HCT116 (cell line): ENCODE results near the gene CDHR1.

Experiments used
- CBX3 ChIP-seq: IDR thresholded peaks from 2 replicates; pipeline ENCODE4 v1.6.1; 2012; ENCODE audit warnings: low read depth
- CEBPB ChIP-seq: IDR thresholded peaks from 2 replicates; pipeline ENCODE4 v1.6.1; 2012; ENCODE audit warnings: low read depth
- CTCF ChIP-seq, 3 experiments: fragments of 200-600 bp in 1 of 3; sonication (generic) in 1 of 3; IDR thresholded peaks in 2 of 3; conservative IDR thresholded peaks in 1 of 3; 2 replicates each; pipeline ENCODE4 v1.5.1; 2012 to 2017; ENCODE audit warnings: low read depth in 2 of 3, low read length in 2 of 3, antibody characterized with exemption in 1 of 3, borderline replicate concordance in 1 of 3, control low read depth in 1 of 3, mild to moderate bottlenecking in 1 of 3, mixed read lengths in 1 of 3, mixed run types in 1 of 3, moderate library complexity in 1 of 3; ENCODE audit not compliant: insufficient read depth in 1 of 3
- EZH2 ChIP-seq: fragments of 200-600 bp; sonication (generic); IDR thresholded peaks from 2 replicates; pipeline ENCODE4 v1.6.1; 2017; ENCODE audit warnings: antibody characterized with exemption, mixed run types
- EZH2phosphoT487 ChIP-seq: fragments of 200-600 bp; IDR thresholded peaks from 2 replicates; pipeline ENCODE4 v1.6.1; 2018; ENCODE audit warnings: antibody characterized with exemption, borderline replicate concordance
- MAX ChIP-seq: IDR thresholded peaks from 2 replicates; pipeline ENCODE4 v1.6.1; 2012
- POLR2A ChIP-seq: IDR thresholded peaks from 2 replicates; pipeline ENCODE4 v1.7.0; 2011; ENCODE audit warnings: borderline replicate concordance; ENCODE audit not compliant: insufficient read depth, insufficient read length; ENCODE audit errors: extremely low read depth
- RAD21 ChIP-seq: IDR thresholded peaks from 2 replicates; pipeline ENCODE4 v1.6.1; 2012; ENCODE audit warnings: low read depth, mild to moderate bottlenecking
- REST ChIP-seq: IDR thresholded peaks from 2 replicates; pipeline ENCODE4 v1.6.1; 2012; ENCODE audit warnings: low read depth
- SIN3A ChIP-seq: IDR thresholded peaks from 2 replicates; pipeline ENCODE4 v1.6.1; 2012; ENCODE audit warnings: low read depth
- SP1 ChIP-seq: IDR thresholded peaks from 2 replicates; pipeline ENCODE4 v1.6.1; 2012; ENCODE audit warnings: low read depth
- TCF7L2 ChIP-seq: IDR thresholded peaks from 2 replicates; pipeline ENCODE4 v1.7.0; 2011; ENCODE audit warnings: borderline replicate concordance, inconsistent platforms; ENCODE audit not compliant: insufficient read depth, insufficient read length; ENCODE audit errors: extremely low read depth
- ZFX ChIP-seq: fragments of 450-650 bp; IDR thresholded peaks from 2 replicates; pipeline ENCODE4 v1.6.1; 2017

- no peak for TF ChIP-seq REST
- TF ChIP-seq CTCF (IDR thresholded peaks at IDR 0.05 in 2 of 3, conservative IDR thresholded peaks at IDR 0.05 in 1 of 3; ENCODE audit: borderline replicate concordance in 1 of 3, insufficient read depth in 1 of 3, low read depth in 2 of 3, low read length in 2 of 3): no peak
- TF ChIP-seq EZH2phosphoT487: no peak
- no peak for TF ChIP-seq ZFX
- TF ChIP-seq EZH2: no peak
- TF ChIP-seq CEBPB: no peak
- TF ChIP-seq POLR2A: no peak
- TF ChIP-seq RAD21: no peak
- no peak for TF ChIP-seq TCF7L2
- no peak for TF ChIP-seq MAX
- no peak for TF ChIP-seq SIN3A
- no peak for TF ChIP-seq SP1
- TF ChIP-seq CBX3: no peak
Observed at GRCh38 chr10:84195044-84195830, 900 bp downstream of the CDHR1 start.
